Thyroid gland (tissue), 4 donors: ENCODE data around the gene MVB12B.

Experiments
- POLR2A ChIP-seq, 2 donors: fragments of 450-650 bp; IDR thresholded peaks; one replicate each; pipeline ENCODE4 v1.6.1; 2017; ENCODE audit warnings: antibody characterized with exemption in 2 of 2, mild to moderate bottlenecking in 2 of 2, moderate library complexity in 1 of 2
- TF ChIP-seq, protein P1 (sequence below), 6 experiments: fragments of 200-600 bp in 3 of 6; fragments of 450-650 bp in 3 of 6; sonication (generic) in 3 of 6; IDR thresholded peaks; one replicate each; pipeline ENCODE4 v1.5.1; 2016 to 2019; ENCODE audit warnings: antibody characterized with exemption in 6 of 6, mild to moderate bottlenecking in 2 of 6, inconsistent platforms in 1 of 6, moderate library complexity in 1 of 6

- TF ChIP-seq, protein P1, sequence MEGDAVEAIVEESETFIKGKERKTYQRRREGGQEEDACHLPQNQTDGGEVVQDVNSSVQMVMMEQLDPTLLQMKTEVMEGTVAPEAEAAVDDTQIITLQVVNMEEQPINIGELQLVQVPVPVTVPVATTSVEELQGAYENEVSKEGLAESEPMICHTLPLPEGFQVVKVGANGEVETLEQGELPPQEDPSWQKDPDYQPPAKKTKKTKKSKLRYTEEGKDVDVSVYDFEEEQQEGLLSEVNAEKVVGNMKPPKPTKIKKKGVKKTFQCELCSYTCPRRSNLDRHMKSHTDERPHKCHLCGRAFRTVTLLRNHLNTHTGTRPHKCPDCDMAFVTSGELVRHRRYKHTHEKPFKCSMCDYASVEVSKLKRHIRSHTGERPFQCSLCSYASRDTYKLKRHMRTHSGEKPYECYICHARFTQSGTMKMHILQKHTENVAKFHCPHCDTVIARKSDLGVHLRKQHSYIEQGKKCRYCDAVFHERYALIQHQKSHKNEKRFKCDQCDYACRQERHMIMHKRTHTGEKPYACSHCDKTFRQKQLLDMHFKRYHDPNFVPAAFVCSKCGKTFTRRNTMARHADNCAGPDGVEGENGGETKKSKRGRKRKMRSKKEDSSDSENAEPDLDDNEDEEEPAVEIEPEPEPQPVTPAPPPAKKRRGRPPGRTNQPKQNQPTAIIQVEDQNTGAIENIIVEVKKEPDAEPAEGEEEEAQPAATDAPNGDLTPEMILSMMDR (IDR thresholded peaks at IDR 0.05), result no peak
- TF ChIP-seq POLR2A (IDR thresholded peaks at IDR 0.05), result no peak
These were observed 170.4 kb downstream of the MVB12B start for GRCh38 chr9:126496781-126497659.
